GM08714 (cell line): ENCODE results near the gene HRH1.

ENCODE experiments used
- H3K4me3 ChIP-seq: fragments of 200-500 bp; sonication (Bioruptor generic); 2 replicates; pipeline ENCODE4 v1.5.1; 2014; ENCODE audit warnings: mild to moderate bottlenecking, low read length, inconsistent platforms
- ZNF274 ChIP-seq: IDR thresholded peaks from 2 replicates; pipeline ENCODE4 v1.6.1; 2012; ENCODE audit warnings: mild to moderate bottlenecking, low read depth, low read length

Gene HRH1

DNA sequence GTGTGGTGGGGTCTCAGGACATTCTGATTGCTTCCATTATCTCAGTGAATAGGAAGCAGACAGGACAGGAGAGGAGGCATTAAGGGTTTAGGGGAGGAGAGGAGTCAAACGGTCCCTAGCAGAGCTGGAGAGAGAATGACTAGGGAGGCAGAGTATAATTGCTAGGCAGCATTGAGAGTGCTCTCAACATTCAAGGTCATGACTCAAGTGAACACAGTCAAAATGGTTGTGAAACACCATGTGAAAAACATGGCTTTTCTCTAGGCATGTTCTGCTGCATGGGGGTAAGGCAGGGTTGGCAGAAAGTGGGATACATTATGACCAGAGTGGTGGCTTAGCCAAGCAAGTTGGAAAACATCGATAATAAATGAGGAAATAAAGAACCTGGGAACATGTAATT, 19.5 kb upstream of the HRH1 start:
- no peak overlapping the region for H3K4me3 ChIP-seq
- no peak for TF ChIP-seq ZNF274

DNA sequence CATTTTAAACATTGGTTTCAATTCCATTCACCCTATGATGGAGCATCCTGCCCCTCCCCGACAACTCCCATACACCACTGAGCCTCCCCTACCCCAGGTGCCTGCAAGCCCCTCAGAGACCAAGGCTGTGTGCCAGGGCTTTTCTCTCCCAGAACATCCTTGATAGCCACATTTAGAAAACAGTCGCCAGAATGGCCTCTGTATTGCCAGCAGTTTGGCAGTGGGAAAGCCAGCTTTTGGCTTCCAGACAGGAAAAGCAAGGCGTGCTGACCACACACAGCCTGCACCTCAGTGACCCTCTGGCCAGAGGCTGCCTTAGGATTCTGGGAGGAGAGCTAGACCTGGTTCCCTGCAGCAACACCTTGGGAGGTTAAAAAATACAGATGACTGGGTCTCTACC, 18.2 kb upstream of the HRH1 start:
- no peak overlapping the region for H3K4me3 ChIP-seq
- TF ChIP-seq ZNF274: no peak

- no peak for TF ChIP-seq ZNF274
- no peak overlapping the region for H3K4me3 ChIP-seq
Observed at GRCh38 chr3:11136830-11137626, 17.3 kb upstream of the HRH1 start.

DNA sequence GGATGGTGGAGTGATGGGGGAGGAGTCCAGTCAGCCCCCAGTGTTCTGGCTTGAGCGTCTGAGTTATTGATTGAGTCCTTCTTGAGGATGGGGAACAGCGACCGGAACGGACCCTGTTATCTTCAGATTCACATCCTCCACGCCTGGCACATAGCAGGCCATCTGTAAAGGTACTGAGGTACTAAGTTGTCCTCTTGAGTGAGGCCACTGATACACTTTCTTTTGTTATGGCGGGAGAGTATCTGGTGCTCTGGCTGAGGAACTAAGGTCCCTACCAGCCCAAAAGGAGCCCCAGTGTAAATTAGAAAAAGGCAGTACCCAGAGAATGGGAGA, 16.7 kb upstream of the HRH1 start:
- H3K4me3 ChIP-seq: no peak overlapping the region
- no peak for TF ChIP-seq ZNF274

GRCh38 chr3:11138371-11138770, 15.9 kb upstream of the HRH1 start:
- TF ChIP-seq ZNF274: no peak

GRCh38 chr3:11140030-11140712, 14.1 kb upstream of the HRH1 start:
- TF ChIP-seq ZNF274: no peak
- no peak overlapping the region; the same call in 1 of the 2 replicates for H3K4me3 ChIP-seq

More at GRCh38 chr3:11138371-11138770, 15.9 kb upstream of the HRH1 start:
- no peak overlapping the region for H3K4me3 ChIP-seq

DNA sequence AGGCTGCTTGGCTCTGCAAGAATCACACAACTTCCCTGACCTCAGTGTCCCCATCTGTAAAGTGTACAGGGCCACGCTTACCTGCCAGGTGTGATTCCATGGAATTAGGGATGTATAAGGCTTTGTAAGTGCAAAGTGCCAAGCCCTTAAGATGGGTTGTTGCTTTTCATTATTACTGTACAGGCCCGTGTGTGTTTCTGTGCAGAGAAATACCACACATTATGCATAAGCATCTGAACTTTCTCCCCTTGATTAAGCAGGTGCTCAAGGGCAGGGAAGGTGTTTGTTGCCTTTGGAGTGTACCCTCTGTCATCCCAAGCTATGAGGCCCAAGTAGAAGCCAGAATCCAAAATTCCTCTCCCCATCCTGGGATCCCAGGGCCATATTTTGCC, 13.6 kb upstream of the HRH1 start:
- no peak for TF ChIP-seq ZNF274
- no peak overlapping the region for H3K4me3 ChIP-seq

- TF ChIP-seq ZNF274: no peak
- no peak overlapping the region for H3K4me3 ChIP-seq
Observed at GRCh38 chr3:11143476-11143875, 10.8 kb upstream of the HRH1 start.

- no peak overlapping the region for H3K4me3 ChIP-seq
- TF ChIP-seq ZNF274: no peak
Observed at GRCh38 chr3:11144996-11145395, 9.3 kb upstream of the HRH1 start.

DNA sequence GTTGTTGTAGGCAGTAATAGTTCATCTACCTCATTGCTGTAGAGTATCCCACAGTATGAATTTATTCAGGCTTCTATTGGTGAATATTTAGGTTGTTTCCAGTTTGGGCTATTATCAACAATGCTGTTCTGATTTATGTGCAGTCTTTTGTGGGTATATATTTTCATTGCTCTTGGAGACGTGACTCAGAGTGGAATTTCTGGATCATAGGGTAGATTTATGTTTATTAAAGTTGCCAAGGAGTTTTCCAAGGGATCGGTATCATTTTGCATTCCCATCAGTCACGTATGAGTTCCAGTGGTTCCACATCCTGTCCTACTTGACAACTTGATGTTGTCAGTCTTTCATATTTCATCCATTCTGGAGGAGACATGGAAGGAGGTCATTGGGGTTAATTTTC, 8.4 kb upstream of the HRH1 start:
- no peak for TF ChIP-seq ZNF274
- H3K4me3 ChIP-seq: no peak overlapping the region

GRCh38 chr3:11146773-11147660, 7.3 kb upstream of the HRH1 start:
- no peak overlapping the region for H3K4me3 ChIP-seq
- TF ChIP-seq ZNF274: no peak

DNA sequence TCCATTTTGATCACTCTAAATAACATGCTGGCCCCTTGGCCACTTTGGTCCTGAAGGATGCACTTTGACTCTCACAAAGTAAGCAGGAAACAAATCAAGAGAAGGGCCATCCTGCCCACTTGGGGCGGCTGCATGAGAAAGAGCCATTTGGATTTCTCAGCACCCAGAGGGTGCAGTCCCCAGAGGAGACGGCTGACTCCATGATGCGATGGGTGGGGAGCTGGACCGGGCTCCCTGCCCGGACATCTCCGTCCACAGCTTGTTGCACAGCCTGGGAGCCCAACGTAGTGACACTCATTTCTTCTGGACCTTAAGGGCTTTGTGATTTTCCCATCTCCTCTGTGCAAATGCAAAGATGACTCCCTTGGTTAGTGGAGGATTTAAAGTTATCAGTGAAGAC, 4.0 kb upstream of the HRH1 start:
- TF ChIP-seq ZNF274: no peak
- no peak overlapping the region for H3K4me3 ChIP-seq

GRCh38 chr3:11152301-11152700, 2.0 kb upstream of the HRH1 start:
- TF ChIP-seq ZNF274: no peak
- H3K4me3 ChIP-seq: no peak overlapping the region

DNA sequence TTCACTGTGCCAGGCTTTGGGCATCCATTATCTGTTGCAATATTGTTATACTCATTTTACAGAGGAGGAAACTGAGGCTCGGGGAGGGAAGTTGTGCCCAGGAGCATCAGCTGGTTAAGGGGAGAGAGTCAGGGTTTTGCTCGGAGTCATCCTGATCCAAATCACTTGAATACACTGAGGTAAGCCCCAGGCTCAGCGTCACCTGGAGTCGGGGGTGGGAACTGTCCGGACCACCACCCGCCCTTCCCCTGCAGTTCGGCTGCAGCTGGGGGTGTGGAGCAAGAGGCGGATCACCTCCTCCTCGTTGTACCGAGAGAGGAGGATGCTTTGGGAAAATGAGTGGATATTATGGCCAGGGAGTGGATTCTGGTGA, 646 bp downstream of the HRH1 start:
- TF ChIP-seq ZNF274: no peak
- no peak overlapping the region for H3K4me3 ChIP-seq
